T-helper 2 cell treated with Interferon-gamma antibody and Interleukin-4, amounts not matched to agents 100 ng/mL and 5 ng/mL, for 36 hours (primary cell): ENCODE results near the gene AKTIP. TPM values are rescaled to one million over a fixed set of nuclear protein-coding genes. Genes with fewer than 3 reads are reported as not detected.
"Not testable (repeated sequence)": the region's sequence is repeated elsewhere in the genome, so short reads cannot be mapped to it uniquely, and the experiment has no call there.

Source experiments
- intact Hi-C: fragments of 100-400 bp; cut with micrococcal nuclease; formaldehyde crosslinking; loops from one replicate; pipeline ENCODE4 v1.15.1; 2023
- total RNA-seq: library from RNA; stranded (reverse); gene quantifications from 2 replicates; pipeline ENCODE4 v1.2.3, GENCODE V29; 2022

AKTIP gene
- 52.7 and 57.0 TPM in 2 replicates for total RNA-seq

GRCh38 chr16:53502331-53503269 is at the start of gene AKTIP:
TSS of gene AKTIP (minus strand) at chr16:53503209. CDS start at chr16:53500259, 2,950 bp downstream.
- intact Hi-C loops, result loop anchor here (1.0 to 5.0 kb wide), 8 partner anchors 26 to 1427 kb away; partner anchors contain the start of genes CHD9, CHD9NB, RBL2 and RPGRIP1L

GRCh38 chr16:53549970-53550690 is 47.1 kb upstream of the AKTIP start:
- intact Hi-C loops, result loop anchor here (5.0 to 10.0 kb wide), 4 partner anchors 152 to 1377 kb away; partner anchors contain the start of genes FTO, IRX3 and RPGRIP1L

GRCh38 chr16:53546988-53547391 is 44.0 kb upstream of the AKTIP start:
- intact Hi-C loops, result loop anchor here (5.0 to 10.0 kb wide), 2 partner anchors 738 to 1380 kb away; partner anchors contain the start of gene IRX3

DNA sequence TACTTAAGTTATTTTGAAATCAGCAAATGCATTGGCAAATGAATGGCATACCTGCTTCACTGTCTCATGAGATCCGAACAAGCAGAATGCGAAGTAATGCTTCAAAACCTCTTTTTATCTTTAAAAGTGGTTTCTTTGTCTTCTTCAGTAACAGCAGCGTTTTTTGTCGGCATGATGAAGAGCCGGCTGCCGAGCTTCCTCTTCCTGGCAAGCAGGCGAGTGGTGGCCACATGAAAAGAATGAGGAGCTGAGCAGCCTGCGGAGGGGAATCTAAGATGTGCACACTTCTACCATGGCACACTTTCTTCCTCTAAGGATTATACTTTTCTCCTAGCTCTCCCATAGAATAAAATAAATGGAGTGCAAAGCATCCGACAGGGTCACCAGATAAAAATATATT is 42.4 kb upstream of the AKTIP start:
- intact Hi-C loops, result loop anchor here (5.0 to 10.0 kb wide), 2 partner anchors 739 to 1382 kb away; partner anchors contain the start of gene IRX3

DNA sequence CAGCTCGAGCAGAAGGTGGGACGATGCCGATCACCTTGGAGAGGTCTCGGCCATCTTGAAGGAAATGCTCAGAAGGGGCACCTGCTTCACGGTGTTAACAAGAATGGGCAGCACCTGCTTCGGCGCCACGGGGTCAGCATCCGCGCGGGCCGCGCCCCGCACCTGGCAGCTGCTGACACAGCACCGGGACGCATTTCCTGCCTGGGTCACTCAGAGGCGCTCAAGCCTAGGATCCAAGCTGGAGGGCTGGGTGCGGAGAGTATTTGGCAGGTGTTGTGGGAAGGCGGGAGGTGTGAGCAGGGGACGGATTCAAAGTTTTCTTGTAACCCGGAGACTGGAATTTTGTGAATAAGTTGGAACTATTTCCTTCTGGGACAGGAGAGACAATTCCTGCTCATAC is 39.3 kb upstream of the AKTIP start:
- intact Hi-C loops, result loop anchor here (10.0 kb wide), 1 partner anchor 743 kb away; the partner anchor contains the start of gene IRX3

DNA sequence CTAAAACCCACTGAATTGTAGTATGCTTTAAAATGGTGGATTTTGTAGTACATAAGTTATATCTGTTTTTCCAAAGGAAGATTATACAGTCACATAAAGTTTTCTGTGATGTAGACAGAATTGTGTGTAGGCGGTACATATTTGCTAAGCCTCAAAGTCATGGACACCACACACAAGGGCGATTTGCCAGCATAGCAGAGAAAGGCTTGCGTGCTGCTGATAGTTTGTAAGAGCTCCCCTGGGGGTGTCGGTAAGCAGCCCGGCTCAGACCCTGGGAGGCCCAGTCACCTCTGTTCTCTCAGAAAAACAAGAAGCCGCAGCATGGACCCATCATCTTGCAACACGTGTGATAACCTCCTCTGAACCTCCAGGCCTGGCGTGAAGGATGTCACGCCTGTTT is 38.3 kb upstream of the AKTIP start:
- intact Hi-C loops, result loop anchor here (10.0 kb wide), 1 partner anchor 743 kb away; the partner anchor contains the start of gene IRX3

GRCh38 chr16:53539759-53540718 is 37.0 kb upstream of the AKTIP start:
- intact Hi-C loops, result loop anchor here (10.0 kb wide), 1 partner anchor 745 kb away; the partner anchor contains the start of gene IRX3

GRCh38 chr16:53539346-53539745 is 36.3 kb upstream of the AKTIP start:
- intact Hi-C loops, result not testable (repeated sequence)

GRCh38 chr16:53537626-53538025 is 34.6 kb upstream of the AKTIP start:
- intact Hi-C loops, result no loop called here

- intact Hi-C loops, result no loop called here
Observed at GRCh38 chr16:53534206-53534605, 31.2 kb upstream of the AKTIP start.

GRCh38 chr16:53530741-53531140 is 27.7 kb upstream of the AKTIP start:
- intact Hi-C loops, result no loop called here

DNA sequence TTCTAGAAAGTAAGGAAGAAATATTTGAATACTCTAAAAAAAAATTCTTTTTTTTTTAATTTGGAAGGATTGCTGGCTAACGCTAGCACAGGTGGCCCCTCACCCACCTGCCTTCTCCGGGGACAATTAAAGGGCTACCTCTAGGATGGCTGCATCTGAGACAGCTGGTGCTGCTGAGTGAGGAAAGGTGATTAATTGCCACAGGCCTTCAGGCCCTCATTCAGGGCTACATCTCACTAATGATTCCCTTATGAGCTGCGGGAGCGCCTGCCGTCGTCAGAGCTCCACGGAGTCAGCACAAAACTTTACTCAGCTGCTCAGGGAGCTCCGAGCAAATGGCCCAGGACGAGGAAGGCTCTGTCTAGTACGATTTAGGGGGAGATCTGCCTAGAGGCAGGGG is 27.0 kb upstream of the AKTIP start:
- intact Hi-C loops, result no loop called here

GRCh38 chr16:53529513-53529912 is 26.5 kb upstream of the AKTIP start:
- intact Hi-C loops, result no loop called here

- intact Hi-C loops, result no loop called here
Observed at GRCh38 chr16:53528797-53529196, 25.8 kb upstream of the AKTIP start.

DNA sequence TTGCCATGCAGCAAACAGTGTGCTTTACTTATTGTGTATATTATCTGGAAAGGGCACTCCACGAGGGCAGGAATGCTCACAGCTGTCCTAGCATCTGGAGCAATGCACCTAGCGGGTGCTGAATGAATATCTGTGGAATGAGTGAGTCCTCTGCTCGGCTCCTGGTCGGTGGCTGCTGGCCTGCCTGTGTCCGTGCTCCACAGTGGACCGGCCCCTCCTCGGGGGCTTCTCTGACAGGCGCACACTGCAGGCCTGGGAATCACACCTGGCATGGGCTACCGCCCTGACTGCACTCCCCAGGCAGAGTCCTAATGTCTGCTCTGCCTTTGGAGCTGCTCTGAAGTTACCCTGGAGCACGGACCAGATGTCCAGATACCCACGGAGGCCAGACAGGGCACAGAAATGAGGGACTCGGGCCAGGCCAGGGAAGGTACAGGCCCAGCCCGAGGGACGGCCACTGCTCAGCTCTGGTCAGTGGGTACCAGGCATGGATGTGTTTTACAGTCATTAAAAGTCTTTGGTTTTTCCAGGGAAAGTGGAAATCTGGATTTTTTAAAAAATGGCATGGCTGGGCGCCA is 21.1 kb upstream of the AKTIP start:
- intact Hi-C loops, result no loop called here

DNA sequence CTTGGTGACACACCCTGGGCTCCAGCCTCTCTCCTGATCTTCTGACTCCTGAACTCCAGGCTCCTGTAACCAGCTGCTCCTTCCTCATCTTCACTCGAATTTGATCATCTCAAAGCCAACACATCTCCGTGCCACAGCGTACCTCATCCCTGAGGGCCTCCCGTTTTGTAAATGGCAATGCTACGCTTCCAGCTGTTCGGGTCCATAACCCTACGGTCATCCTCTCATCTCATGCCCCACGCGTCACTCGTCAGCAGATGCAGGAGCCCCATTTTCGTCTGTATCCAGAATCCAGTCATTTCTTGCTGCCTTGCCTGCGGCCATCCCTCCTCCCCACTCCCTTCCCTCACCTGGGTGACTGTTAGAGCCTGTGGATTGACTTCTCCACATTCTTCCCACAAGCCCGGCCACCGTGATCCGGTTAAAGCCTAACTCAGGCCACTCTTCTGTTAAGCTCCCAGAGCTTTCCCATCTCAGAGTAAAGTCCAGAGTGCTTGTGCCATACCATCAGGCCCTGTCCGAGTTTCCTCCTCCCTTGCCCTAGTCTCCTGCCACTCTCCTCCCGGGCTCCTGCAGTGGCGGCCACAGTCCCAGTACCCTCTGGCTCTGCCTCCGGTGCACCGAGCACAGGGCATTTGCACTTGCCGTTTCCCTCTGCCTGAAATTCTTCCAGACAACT is 20.3 kb upstream of the AKTIP start:
- intact Hi-C loops, result no loop called here

- intact Hi-C loops, result loop anchor here (2.0 kb wide), 1 partner anchor 465 kb away; the partner anchor contains the start of gene CHD9
Observed at GRCh38 chr16:53519417-53520091, 16.5 kb upstream of the AKTIP start.

- intact Hi-C loops, result loop anchor here (1.0 to 2.0 kb wide), 3 partner anchors 8 to 464 kb away; partner anchors contain the start of gene CHD9
Observed at GRCh38 chr16:53518550-53519416, 15.8 kb upstream of the AKTIP start.
